ENCODE measurements around the gene ZDHHC12. TPM values are rescaled to one million over a fixed set of nuclear protein-coding genes. Genes with fewer than 3 reads are reported as not detected.
A peak's percentile ranks its signal among the peaks of the same experiment; 100 is the strongest.

Gene ZDHHC12
- total and polyA plus RNA-seq, 2 of the 13 experiments (the other 11 are each of a cell fraction or from before 2014, with no cell fraction given), result 25.4 to 28.0 TPM

DNA sequence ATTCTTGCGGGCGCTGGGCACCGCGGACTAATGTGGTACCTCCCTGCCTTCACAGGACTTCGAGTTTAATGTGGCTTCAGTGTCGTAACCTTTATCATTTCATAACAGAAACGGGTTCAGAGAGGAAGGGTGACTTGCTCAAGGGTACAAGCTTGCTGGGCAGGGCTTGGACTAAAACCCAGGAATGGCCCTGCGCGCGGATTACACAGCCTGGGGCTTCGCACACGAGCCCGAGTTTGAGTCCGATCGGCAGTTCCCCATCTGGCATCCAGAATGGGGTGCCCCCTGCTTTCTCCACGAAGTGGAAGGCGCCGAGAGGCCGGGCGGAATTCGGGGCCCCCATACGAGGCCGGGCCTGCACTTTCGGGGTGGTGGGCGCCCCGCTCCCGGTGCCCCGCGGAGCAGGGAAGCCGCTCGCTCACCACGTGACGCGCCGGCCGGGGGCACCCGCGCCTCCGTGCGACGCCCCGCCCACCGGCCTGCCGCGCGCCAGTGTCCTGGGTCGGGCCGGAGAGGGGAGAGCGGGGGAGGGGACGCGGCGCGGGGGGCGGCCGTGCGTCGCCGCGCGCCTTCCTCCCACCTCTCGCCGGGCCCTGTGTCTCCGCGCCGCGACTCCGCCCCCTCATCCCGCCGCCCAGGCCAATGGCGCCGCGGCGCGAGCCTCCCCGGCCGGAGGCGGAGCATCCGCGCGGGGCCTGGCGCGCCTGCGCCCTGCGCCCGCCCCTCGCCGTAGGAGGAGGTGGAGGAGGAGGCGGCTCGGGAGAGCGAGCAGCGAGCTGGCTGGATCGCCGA lies 35.2 kb downstream of the ZDHHC12 start, which contains the start of gene SET (continued):
- TF ChIP-seq, protein P1, sequence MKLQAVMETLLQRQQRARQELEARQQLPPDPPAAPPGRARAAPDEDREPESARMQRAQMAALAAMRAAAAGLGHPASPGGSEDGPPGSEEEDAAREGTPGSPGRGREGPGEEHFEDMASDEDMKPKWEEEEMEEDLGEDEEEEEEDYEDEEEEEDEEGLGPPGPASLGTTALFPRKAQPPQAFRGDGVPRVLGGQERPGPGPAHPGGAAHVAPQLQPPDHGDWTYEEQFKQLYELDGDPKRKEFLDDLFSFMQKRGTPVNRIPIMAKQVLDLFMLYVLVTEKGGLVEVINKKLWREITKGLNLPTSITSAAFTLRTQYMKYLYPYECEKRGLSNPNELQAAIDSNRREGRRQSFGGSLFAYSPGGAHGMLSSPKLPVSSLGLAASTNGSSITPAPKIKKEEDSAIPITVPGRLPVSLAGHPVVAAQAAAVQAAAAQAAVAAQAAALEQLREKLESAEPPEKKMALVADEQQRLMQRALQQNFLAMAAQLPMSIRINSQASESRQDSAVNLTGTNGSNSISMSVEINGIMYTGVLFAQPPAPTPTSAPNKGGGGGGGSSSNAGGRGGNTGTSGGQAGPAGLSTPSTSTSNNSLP (IDR thresholded peaks at IDR 0.05; ENCODE audit: low read depth, low read length), result no peak; the same call in 1 of the 2 replicates
- no peak for TF ChIP-seq BRD4 (CRISPR knock-in tag; IDR thresholded peaks at IDR 0.05)
- peak; percentile 80; the same call in 1 of the 2 replicates for TF ChIP-seq ZBED4 (CRISPR knock-in tag; IDR thresholded peaks at IDR 0.05; ENCODE audit: borderline replicate concordance)
- no peak for TF ChIP-seq ZNF24 (IDR thresholded peaks at IDR 0.05)
- TF ChIP-seq GLI4 (CRISPR knock-in tag; IDR thresholded peaks at IDR 0.05; ENCODE audit: borderline replicate concordance), result peak; percentile 51; the same call in 1 of the 2 replicates
- TF ChIP-seq NRL (CRISPR knock-in tag; IDR thresholded peaks at IDR 0.05; ENCODE audit: borderline replicate concordance), result peak; percentile 75
- no peak for TF ChIP-seq NCOR1 (IDR thresholded peaks at IDR 0.05; ENCODE audit: borderline replicate concordance, low read length)
- no peak for TF ChIP-seq ZNF800 (CRISPR knock-in tag; IDR thresholded peaks at IDR 0.05)
- TF ChIP-seq, protein P2, sequence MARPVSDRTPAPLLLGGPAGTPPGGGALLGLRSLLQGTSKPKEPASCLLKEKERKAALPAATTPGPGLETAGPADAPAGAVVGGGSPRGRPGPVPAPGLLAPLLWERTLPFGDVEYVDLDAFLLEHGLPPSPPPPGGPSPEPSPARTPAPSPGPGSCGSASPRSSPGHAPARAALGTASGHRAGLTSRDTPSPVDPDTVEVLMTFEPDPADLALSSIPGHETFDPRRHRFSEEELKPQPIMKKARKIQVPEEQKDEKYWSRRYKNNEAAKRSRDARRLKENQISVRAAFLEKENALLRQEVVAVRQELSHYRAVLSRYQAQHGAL (CRISPR knock-in tag; IDR thresholded peaks at IDR 0.05; ENCODE audit: not compliant biosample characterization), result no peak
- TF ChIP-seq, protein P3, sequence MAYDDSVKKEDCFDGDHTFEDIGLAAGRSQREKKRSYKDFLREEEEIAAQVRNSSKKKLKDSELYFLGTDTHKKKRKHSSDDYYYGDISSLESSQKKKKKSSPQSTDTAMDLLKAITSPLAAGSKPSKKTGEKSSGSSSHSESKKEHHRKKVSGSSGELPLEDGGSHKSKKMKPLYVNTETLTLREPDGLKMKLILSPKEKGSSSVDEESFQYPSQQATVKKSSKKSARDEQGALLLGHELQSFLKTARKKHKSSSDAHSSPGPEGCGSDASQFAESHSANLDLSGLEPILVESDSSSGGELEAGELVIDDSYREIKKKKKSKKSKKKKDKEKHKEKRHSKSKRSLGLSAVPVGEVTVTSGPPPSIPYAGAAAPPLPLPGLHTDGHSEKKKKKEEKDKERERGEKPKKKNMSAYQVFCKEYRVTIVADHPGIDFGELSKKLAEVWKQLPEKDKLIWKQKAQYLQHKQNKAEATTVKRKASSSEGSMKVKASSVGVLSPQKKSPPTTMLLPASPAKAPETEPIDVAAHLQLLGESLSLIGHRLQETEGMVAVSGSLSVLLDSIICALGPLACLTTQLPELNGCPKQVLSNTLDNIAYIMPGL (CRISPR knock-in tag; IDR thresholded peaks at IDR 0.05; ENCODE audit: borderline replicate concordance in 1 of 2, low read depth in 1 of 2), result 0 out of 4 replicates have a peak, but pooled peaks of 1 of the 2 experiments have one; percentile 26
- no peak; the same call in 1 of the 2 replicates for TF ChIP-seq ZBTB25 (CRISPR knock-in tag; IDR thresholded peaks at IDR 0.05)

Data from HepG2 (cell line).